Chondrocyte (in vitro differentiated cells): Measurements from ENCODE around the gene SULT1B1. TPM values are rescaled to one million over a fixed set of nuclear protein-coding genes. Genes with fewer than 3 reads are reported as not detected.
"Not testable (repeated sequence)": the region's sequence is repeated elsewhere in the genome, so short reads cannot be mapped to it uniquely, and the experiment has no call there.

Source experiments
- DNase-seq: peaks from one replicate; pipeline ENCODE4 v3.0.0; 2021; ENCODE audit warnings: mixed read lengths, low spot score
- H3K27ac Mint-ChIP-seq: one replicate; pipeline ENCODE4 v1.8.0; 2021; ENCODE audit warnings: mild to moderate bottlenecking, moderate library complexity, mixed read lengths; ENCODE audit not compliant: unreplicated experiment
- H3K27me3 Mint-ChIP-seq: 2 replicates; pipeline ENCODE4 v1.8.0; 2021; ENCODE audit warnings: low read depth, mixed read lengths
- H3K36me3 Mint-ChIP-seq: 2 replicates; pipeline ENCODE4 v1.8.0; 2021; ENCODE audit warnings: low read depth, mixed read lengths
- H3K4me1 Mint-ChIP-seq: 2 replicates; pipeline ENCODE4 v1.8.0; 2021; ENCODE audit warnings: low read depth, mild to moderate bottlenecking, mixed read lengths
- H3K4me3 Mint-ChIP-seq: one replicate; pipeline ENCODE4 v1.8.0; 2021; ENCODE audit warnings: mild to moderate bottlenecking, moderate library complexity, mixed read lengths; ENCODE audit not compliant: unreplicated experiment
- H3K9me3 Mint-ChIP-seq: 2 replicates; pipeline ENCODE4 v1.8.0; 2021; ENCODE audit warnings: low read depth, mixed read lengths
- CTCF ChIP-seq: fragments of 200-600 bp; sonication (generic); IDR thresholded peaks from 2 replicates; pipeline ENCODE4 v1.5.0; 2021; ENCODE audit warnings: antibody characterized with exemption, mild to moderate bottlenecking, moderate library complexity
- total RNA-seq: library from RNA; stranded (reverse); gene quantifications from 3 replicates; pipeline ENCODE4 v1.2.1, GENCODE V29; 2021

The SULT1B1 gene
- total RNA-seq, 1 donor from 2014 or later, result 0.52 TPM

- H3K36me3 Mint-ChIP-seq, result no peaks in the 10 kb centered on the region
Measured at GRCh38 chr4:69776696-69777095, 16.3 kb upstream of the SULT1B1 start.

GRCh38 chr4:69775321-69775867 is 15.0 kb upstream of the SULT1B1 start:
- DNase-seq, result no peak
- no peak for TF ChIP-seq CTCF
- H3K36me3 Mint-ChIP-seq, result no peaks in the 10 kb centered on the region
- H3K4me3 Mint-ChIP-seq, result no peak overlapping the region
- no peaks in the 10 kb centered on the region for H3K9me3 Mint-ChIP-seq
- H3K27ac Mint-ChIP-seq, result no peak overlapping the region
- no peaks in the 10 kb centered on the region for H3K27me3 Mint-ChIP-seq
- H3K4me1 Mint-ChIP-seq, result peaks cover 5% of the 10 kb centered on the region

More at GRCh38 chr4:69776696-69777095, 16.3 kb upstream of the SULT1B1 start:
- TF ChIP-seq CTCF, result no peak
- Mint-ChIP-seq H3K4me1 (peaks cover 5% of the 10 kb centered on the region), H3K27ac (no peak overlapping the region), H3K9me3 (no peaks in the 10 kb centered on the region), H3K27me3 (no peaks in the 10 kb centered on the region), H3K4me3 (no peak overlapping the region)
- no peak for DNase-seq

- no peaks in the 10 kb centered on the region for H3K27me3 Mint-ChIP-seq
- H3K4me1 Mint-ChIP-seq, result peaks cover 5% of the 10 kb centered on the region
Measured at GRCh38 chr4:69773484-69773883, 13.1 kb upstream of the SULT1B1 start.

GRCh38 chr4:69768554-69768953 is 8.1 kb upstream of the SULT1B1 start:
- not testable (repeated sequence) for H3K4me1 Mint-ChIP-seq, H3K4me3 Mint-ChIP-seq, DNase-seq, H3K36me3 Mint-ChIP-seq, H3K27me3 Mint-ChIP-seq, H3K27ac Mint-ChIP-seq, H3K9me3 Mint-ChIP-seq

More at GRCh38 chr4:69773484-69773883, 13.1 kb upstream of the SULT1B1 start:
- Mint-ChIP-seq H3K27ac (no peak overlapping the region), H3K4me3 (no peak overlapping the region), H3K36me3 (no peaks in the 10 kb centered on the region), H3K9me3 (no peaks in the 10 kb centered on the region)
- TF ChIP-seq CTCF, result no peak
- no peak for DNase-seq

- no peak for DNase-seq
- Mint-ChIP-seq H3K4me3 (no peak overlapping the region), H3K9me3 (no peaks in the 10 kb centered on the region), H3K27me3 (peaks cover 2% of the 10 kb centered on the region), H3K27ac (no peak overlapping the region), H3K36me3 (no peaks in the 10 kb centered on the region), H3K4me1 (peaks cover 3% of the 10 kb centered on the region)
- no peak for TF ChIP-seq CTCF
Measured at GRCh38 chr4:69765751-69766150, 5.3 kb upstream of the SULT1B1 start.

GRCh38 chr4:69764311-69764710 is 3.9 kb upstream of the SULT1B1 start:
- Mint-ChIP-seq H3K9me3 (no peaks in the 10 kb centered on the region), H3K27ac (no peak overlapping the region), H3K36me3 (no peaks in the 10 kb centered on the region), H3K27me3 (peaks cover 3% of the 10 kb centered on the region), H3K4me1 (peaks cover 8% of the 10 kb centered on the region), H3K4me3 (no peak overlapping the region)
- TF ChIP-seq CTCF, result no peak
- no peak for DNase-seq
